GM12801 (cell line): ENCODE measurements around the gene PCBP2.

Experiments used
- CTCF ChIP-seq: IDR thresholded peaks from one replicate; pipeline ENCODE4 v1.5.1; 2011; ENCODE audit warnings: control low read depth; ENCODE audit not compliant: insufficient read length; ENCODE audit errors: extremely low read depth

The PCBP2 gene

GRCh38 chr12:53492188-53492587 is 40.3 kb downstream of the PCBP2 start:
- TF ChIP-seq CTCF = no peak

GRCh38 chr12:53492830-53493609 is 41.1 kb downstream of the PCBP2 start:
- no peak for TF ChIP-seq CTCF

GRCh38 chr12:53493610-53494391 is 41.9 kb downstream of the PCBP2 start:
- no peak for TF ChIP-seq CTCF

- no peak for TF ChIP-seq CTCF
These were observed 44.2 kb downstream of the PCBP2 start for GRCh38 chr12:53495903-53496751.

- no peak for TF ChIP-seq CTCF
These were observed 44.8 kb downstream of the PCBP2 start for GRCh38 chr12:53496752-53497032.

- no peak for TF ChIP-seq CTCF
These were observed 45.6 kb downstream of the PCBP2 start for GRCh38 chr12:53497461-53497860.

GRCh38 chr12:53498235-53498630 is 46.3 kb downstream of the PCBP2 start:
- no peak for TF ChIP-seq CTCF
